Measurements from ENCODE around the gene CAPN12. TPM values are rescaled to one million over a fixed set of nuclear protein-coding genes. Genes with fewer than 3 reads are reported as not detected.
A peak's percentile ranks its signal among the peaks of the same experiment; 100 is the strongest.

CAPN12 gene
- polyA plus RNA-seq, 3 donors, result 1.8 TPM; not detected in 2

DNA sequence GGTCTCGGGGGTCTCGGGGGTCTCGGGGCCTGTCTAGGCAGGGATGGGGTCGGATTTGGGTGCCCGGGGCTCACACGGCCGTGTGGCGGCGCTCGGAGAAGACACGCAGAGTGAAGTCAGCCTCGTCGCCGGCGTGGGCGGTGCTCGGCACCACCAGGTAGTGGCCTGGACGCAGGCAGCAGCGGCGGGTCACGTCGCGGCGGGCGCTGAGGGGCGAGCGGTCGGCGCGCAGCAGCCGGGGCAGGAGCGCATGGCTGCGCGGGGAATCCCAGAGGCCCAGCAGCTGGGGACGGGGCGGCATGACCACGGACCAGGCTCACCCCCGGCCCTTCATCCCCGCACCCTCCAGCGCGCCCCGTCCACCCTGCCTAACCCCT is 8.2 kb downstream of the CAPN12 start:
- H3K27ac Mint-ChIP-seq, result no peak overlapping the region
- no peaks in the 10 kb centered on the region for H3K9me3 ChIP-seq (replicated peaks in 1 of 2; ENCODE audit: control insufficient read depth in 1 of 2, insufficient read depth in 1 of 2, low read length in 2 of 2)
- H3K4me1 Mint-ChIP-seq, result peaks cover 48% of the 10 kb centered on the region
- peak; percentile 9 to 37 (median 17) for DNase-seq
- H3K4me3 ChIP-seq (replicated peaks in 1 of 3; ENCODE audit: low read depth in 2 of 3, low read length in 3 of 3), result peak overlapping the region; percentile 13 to 59 (median 15)
- H4K20me1 ChIP-seq (ENCODE audit: insufficient read depth, low read length), result no peaks in the 10 kb centered on the region
- H3K36me3 Mint-ChIP-seq, result peaks cover 6 to 13% of the 10 kb centered on the region in 2 donors
- intact Hi-C loops (cut with micrococcal nuclease), result loop anchor here in 1 of 2 donors (10.0 kb wide), 1 partner anchor 189 kb away; no protein-coding TSS in a partner anchor
- peak overlapping the region; percentile 39 to 49 for H3K4me3 Mint-ChIP-seq
- peak overlapping the region; percentile 56 for H2AFZ ChIP-seq (ENCODE audit: insufficient read depth, low read depth, low read length, poor library complexity, severe bottlenecking)
- H3K27me3 Mint-ChIP-seq (ENCODE audit: low read depth in 3 of 3), result peaks cover 15 to 29% (median 19%) of the 10 kb centered on the region in 3 donors
- TF ChIP-seq, protein P1, sequence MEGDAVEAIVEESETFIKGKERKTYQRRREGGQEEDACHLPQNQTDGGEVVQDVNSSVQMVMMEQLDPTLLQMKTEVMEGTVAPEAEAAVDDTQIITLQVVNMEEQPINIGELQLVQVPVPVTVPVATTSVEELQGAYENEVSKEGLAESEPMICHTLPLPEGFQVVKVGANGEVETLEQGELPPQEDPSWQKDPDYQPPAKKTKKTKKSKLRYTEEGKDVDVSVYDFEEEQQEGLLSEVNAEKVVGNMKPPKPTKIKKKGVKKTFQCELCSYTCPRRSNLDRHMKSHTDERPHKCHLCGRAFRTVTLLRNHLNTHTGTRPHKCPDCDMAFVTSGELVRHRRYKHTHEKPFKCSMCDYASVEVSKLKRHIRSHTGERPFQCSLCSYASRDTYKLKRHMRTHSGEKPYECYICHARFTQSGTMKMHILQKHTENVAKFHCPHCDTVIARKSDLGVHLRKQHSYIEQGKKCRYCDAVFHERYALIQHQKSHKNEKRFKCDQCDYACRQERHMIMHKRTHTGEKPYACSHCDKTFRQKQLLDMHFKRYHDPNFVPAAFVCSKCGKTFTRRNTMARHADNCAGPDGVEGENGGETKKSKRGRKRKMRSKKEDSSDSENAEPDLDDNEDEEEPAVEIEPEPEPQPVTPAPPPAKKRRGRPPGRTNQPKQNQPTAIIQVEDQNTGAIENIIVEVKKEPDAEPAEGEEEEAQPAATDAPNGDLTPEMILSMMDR (IDR thresholded peaks at IDR 0.05), result no peak
- peak overlapping the region; percentile 43 for H3K9ac ChIP-seq (ENCODE audit: insufficient read depth, low read length, poor library complexity, severe bottlenecking)
- H3K9me3 Mint-ChIP-seq, result peaks cover 0 to 5% (median 1%) of the 10 kb centered on the region in 7 donors
- peaks cover 2 to 8% of the 10 kb centered on the region in 2 donors for H3K36me3 ChIP-seq (replicated peaks in 1 of 2; ENCODE audit: control insufficient read depth in 1 of 2, insufficient read depth in 2 of 2, low read length in 2 of 2)
- H3K79me2 ChIP-seq (ENCODE audit: insufficient read depth, low read length), result no peaks in the 10 kb centered on the region
- peaks cover 0 to 13% of the 10 kb centered on the region in 2 donors for H3K27me3 ChIP-seq (ENCODE audit: control insufficient read depth in 2 of 2, insufficient read depth in 2 of 2, low read length in 2 of 2)
- H3K4me1 ChIP-seq (ENCODE audit: control insufficient read depth in 1 of 2, insufficient read depth in 2 of 2, low read length in 2 of 2), result peaks cover 36 to 51% of the 10 kb centered on the region in 2 donors
- WGBS (ENCODE audit: insufficient coverage), result under 1% methylated on average over 42 of the region's 42 CpGs
- H3K4me2 ChIP-seq (replicated peaks; ENCODE audit: extremely low read depth, low read length, poor library complexity, severe bottlenecking), result peak overlapping the region; percentile 74
- no peak overlapping the region for H3K27ac ChIP-seq (ENCODE audit: low read depth in 1 of 2, low read length in 2 of 2)

GRCh38 chr19:38735257-38735686 is 9.0 kb downstream of the CAPN12 start:
- H3K9me3 Mint-ChIP-seq, result peaks cover 0 to 5% (median 2%) of the 10 kb centered on the region in 7 donors
- H3K27ac Mint-ChIP-seq, result peak overlapping the region in 1 of 7 donors; percentile 46
- H3K27ac ChIP-seq (ENCODE audit: low read depth in 1 of 2, low read length in 2 of 2), result no peak overlapping the region
- H3K4me2 ChIP-seq (replicated peaks; ENCODE audit: extremely low read depth, low read length, poor library complexity, severe bottlenecking), result peak overlapping the region; percentile 66
- peaks cover 0 to 13% of the 10 kb centered on the region in 2 donors for H3K27me3 ChIP-seq (ENCODE audit: control insufficient read depth in 2 of 2, insufficient read depth in 2 of 2, low read length in 2 of 2)
- 10% methylated on average over 4 of the region's 18 CpGs for WGBS (ENCODE audit: insufficient coverage)
- H3K9ac ChIP-seq (ENCODE audit: insufficient read depth, low read length, poor library complexity, severe bottlenecking), result peak overlapping the region; percentile 13
- peak overlapping the region; percentile 83 for H2AFZ ChIP-seq (ENCODE audit: insufficient read depth, low read depth, low read length, poor library complexity, severe bottlenecking)
- H3K27me3 Mint-ChIP-seq (ENCODE audit: low read depth in 3 of 3), result peaks cover 15 to 29% (median 19%) of the 10 kb centered on the region in 3 donors
- TF ChIP-seq, protein P1 (IDR thresholded peaks at IDR 0.05), result no peak
- no peaks in the 10 kb centered on the region for H4K20me1 ChIP-seq (ENCODE audit: insufficient read depth, low read length)
- peaks cover 48% of the 10 kb centered on the region for H3K4me1 Mint-ChIP-seq
- H3K36me3 ChIP-seq (replicated peaks in 1 of 2; ENCODE audit: control insufficient read depth in 1 of 2, insufficient read depth in 2 of 2, low read length in 2 of 2), result peaks cover 5 to 16% of the 10 kb centered on the region in 2 donors
- H3K9me3 ChIP-seq (replicated peaks in 1 of 2; ENCODE audit: control insufficient read depth in 1 of 2, insufficient read depth in 1 of 2, low read length in 2 of 2), result no peaks in the 10 kb centered on the region
- peak overlapping the region; percentile 55 to 76 for H3K4me3 Mint-ChIP-seq
- peaks cover 36 to 51% of the 10 kb centered on the region in 2 donors for H3K4me1 ChIP-seq (ENCODE audit: control insufficient read depth in 1 of 2, insufficient read depth in 2 of 2, low read length in 2 of 2)
- intact Hi-C loops (cut with micrococcal nuclease), result loop anchor here in 1 of 2 donors (10.0 kb wide), 1 partner anchor 190 kb away; no protein-coding TSS in a partner anchor
- H3K4me3 ChIP-seq (replicated peaks in 1 of 3; ENCODE audit: low read depth in 2 of 3, low read length in 3 of 3), result peak overlapping the region in 1 of 3 experiments; percentile 50
- peak in 1 of 3 donors; percentile 12 for DNase-seq
- H3K36me3 Mint-ChIP-seq, result peaks cover 11 to 20% of the 10 kb centered on the region in 2 donors
- H3K79me2 ChIP-seq (ENCODE audit: insufficient read depth, low read length), result no peaks in the 10 kb centered on the region
